Immature natural killer cell (primary cell): ENCODE results near the gene PRH1. TPM values are rescaled to one million over a fixed set of nuclear protein-coding genes. Genes with fewer than 3 reads are reported as not detected.

Experiments used
- DNase-seq, 3 donors: peaks; one replicate each; pipeline ENCODE4 v3.0.0; 2022; ENCODE audit warnings: mixed read lengths in 1 of 3
- H3K27ac Mint-ChIP-seq, 6 donors: one replicate each; pipeline ENCODE4 v1.8.0; 2020; ENCODE audit warnings: mixed read lengths in 6 of 6, mild to moderate bottlenecking in 5 of 6, inconsistent platforms in 4 of 6, moderate library complexity in 3 of 6
- H3K27me3 Mint-ChIP-seq, 3 donors: one replicate each; pipeline ENCODE4 v1.8.0; 2020 to 2021; ENCODE audit warnings: low read depth in 3 of 3, mild to moderate bottlenecking in 3 of 3, mixed read lengths in 3 of 3, moderate library complexity in 3 of 3, inconsistent platforms in 1 of 3
- H3K36me3 Mint-ChIP-seq, 3 donors: one replicate each; pipeline ENCODE4 v1.8.0; 2020; ENCODE audit warnings: mixed read lengths in 3 of 3, inconsistent platforms in 2 of 3, mild to moderate bottlenecking in 2 of 3
- H3K4me1 Mint-ChIP-seq, 2 donors: one replicate each; pipeline ENCODE4 v1.8.0; 2020; ENCODE audit warnings: inconsistent platforms in 2 of 2, mild to moderate bottlenecking in 2 of 2, mixed read lengths in 2 of 2, moderate library complexity in 1 of 2
- H3K4me3 Mint-ChIP-seq, 5 donors: one replicate each; pipeline ENCODE4 v1.8.0; 2020; ENCODE audit warnings: mild to moderate bottlenecking in 5 of 5, mixed read lengths in 5 of 5, inconsistent platforms in 3 of 5, moderate library complexity in 3 of 5
- H3K9me3 Mint-ChIP-seq, 6 donors: one replicate each; pipeline ENCODE4 v1.8.0; 2020; ENCODE audit warnings: mild to moderate bottlenecking in 6 of 6, mixed read lengths in 6 of 6, inconsistent platforms in 4 of 6, moderate library complexity in 3 of 6
- polyA plus RNA-seq, 3 donors: library from polyadenylated mRNA; unstranded; fragments of 300-500 nt; fragmentation: Illumina TruSeq; gene quantifications; one replicate each; pipeline ENCODE4 v1.2.3, GENCODE V29; 2021

The PRH1 gene
- polyA plus RNA-seq = 10 to 100 TPM in 2 of 3 donors, 1 to 10 TPM in 1; 2.5 to 10.6 (median 10.3) TPM

DNA sequence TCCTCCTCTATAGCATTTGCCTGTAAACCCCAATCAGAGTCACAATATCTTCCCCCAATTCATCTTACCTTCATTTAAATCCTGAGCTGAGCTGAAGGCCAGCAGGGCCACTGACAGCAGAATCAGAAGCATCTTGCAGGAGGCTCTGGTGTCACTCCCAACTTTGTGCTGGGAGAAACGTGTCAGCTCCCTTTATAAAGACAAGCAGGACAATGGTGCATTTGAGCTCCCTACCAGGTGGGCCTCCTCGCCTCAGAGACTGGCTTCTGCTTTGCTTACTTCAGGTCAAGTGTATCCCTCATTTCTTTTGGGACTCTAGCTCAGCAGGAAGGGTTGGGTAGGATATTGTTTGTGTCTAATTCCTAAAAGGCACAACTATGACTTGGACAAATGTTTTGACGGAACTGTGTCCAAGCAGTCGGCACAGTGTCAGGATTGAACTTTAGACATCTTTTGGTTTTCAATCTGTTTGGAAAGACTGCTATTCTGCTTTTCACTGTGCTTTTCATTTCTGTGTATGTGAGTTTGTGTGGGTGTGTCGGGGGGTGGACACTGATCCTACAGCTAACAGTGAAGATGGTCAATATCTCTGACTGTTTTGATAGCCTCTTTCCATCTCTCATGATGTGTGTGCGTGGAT is at the start of gene PRH1:
Gene PRH1, minus strand, starts transcription at position 170 of the 640 bp plus-strand sequence. Its CDS starts 38 bp downstream, at position 132.
- no peaks in the 10 kb centered on the region for H3K27me3 Mint-ChIP-seq
- H3K4me3 Mint-ChIP-seq = no peak within 1 kb of the TSS
- DNase-seq = no peak
- H3K36me3 Mint-ChIP-seq = peaks cover 8 to 15% (median 11%) of the 10 kb centered on the region in 3 donors
- H3K4me1 Mint-ChIP-seq = no peaks in the 10 kb centered on the region
- no peaks in the 10 kb centered on the region for H3K9me3 Mint-ChIP-seq
- no peak within 1 kb of the TSS for H3K27ac Mint-ChIP-seq

DNA sequence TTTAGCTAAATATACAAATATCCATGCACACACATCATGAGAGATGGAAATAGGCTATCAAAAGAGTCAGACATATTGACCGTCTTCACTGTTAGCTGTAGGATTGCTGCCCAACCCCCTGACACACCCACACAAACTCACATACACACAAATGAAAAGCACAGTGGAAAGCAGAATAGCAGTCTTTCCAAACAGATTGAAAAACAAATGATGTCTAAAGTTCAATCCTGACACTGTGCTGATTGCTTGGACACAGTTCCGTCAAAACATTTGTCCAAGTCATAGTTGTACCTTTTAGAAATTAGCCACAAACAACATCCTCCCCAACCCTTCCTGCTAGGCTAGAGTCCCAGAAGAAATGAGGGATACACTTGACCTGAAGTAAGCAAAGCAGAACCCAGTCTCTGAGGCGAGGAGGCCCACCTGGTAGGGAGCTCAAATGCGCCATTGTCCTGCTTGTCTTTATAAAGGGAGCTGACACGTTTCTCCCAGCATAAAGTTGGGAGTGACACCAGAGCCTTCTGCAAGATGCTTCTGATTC is 44.8 kb upstream of the PRH1 start, which contains the start of gene PRH2:
Gene PRH2, plus strand, starts transcription at position 491 of the 541 bp plus-strand sequence. Its CDS starts 38 bp downstream, at position 529.
- Mint-ChIP-seq H3K27ac (no peak within 1 kb of the TSS), H3K27me3 (peaks cover 0 to 2% (median 1%) of the 10 kb centered on the region in 3 donors), H3K4me1 (no peaks in the 10 kb centered on the region), H3K36me3 (peaks cover 0 to 17% (median 4%) of the 10 kb centered on the region in 3 donors), H3K4me3 (no peak within 1 kb of the TSS), H3K9me3 (no peaks in the 10 kb centered on the region)
- no peak for DNase-seq

DNA sequence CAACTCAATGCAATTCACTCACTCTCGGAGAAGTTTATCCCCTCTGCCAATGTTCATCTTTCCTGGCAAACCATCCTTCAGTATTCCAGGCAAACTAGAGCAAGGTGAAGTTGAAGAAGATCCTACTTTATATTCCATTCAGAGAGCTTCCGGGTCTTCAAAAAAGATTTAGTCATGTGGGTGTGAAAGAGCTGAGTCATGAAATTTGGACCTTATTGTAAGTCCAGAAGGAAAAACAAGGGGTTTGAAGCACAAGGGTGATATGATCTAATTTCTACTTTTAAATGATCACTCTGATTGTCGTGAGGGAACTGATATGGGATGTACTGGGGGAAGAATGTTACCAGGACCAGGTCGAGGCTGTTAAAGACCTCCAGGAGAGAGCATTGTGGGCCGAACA is 42.2 kb upstream of the PRH1 start:
- no peak for DNase-seq
- Mint-ChIP-seq H3K4me1 (no peaks in the 10 kb centered on the region), H3K27me3 (peaks cover 0 to 2% (median 1%) of the 10 kb centered on the region in 3 donors), H3K9me3 (no peaks in the 10 kb centered on the region), H3K36me3 (peaks cover 0 to 12% (median 4%) of the 10 kb centered on the region in 3 donors), H3K27ac (no peak overlapping the region), H3K4me3 (no peak overlapping the region)

DNA sequence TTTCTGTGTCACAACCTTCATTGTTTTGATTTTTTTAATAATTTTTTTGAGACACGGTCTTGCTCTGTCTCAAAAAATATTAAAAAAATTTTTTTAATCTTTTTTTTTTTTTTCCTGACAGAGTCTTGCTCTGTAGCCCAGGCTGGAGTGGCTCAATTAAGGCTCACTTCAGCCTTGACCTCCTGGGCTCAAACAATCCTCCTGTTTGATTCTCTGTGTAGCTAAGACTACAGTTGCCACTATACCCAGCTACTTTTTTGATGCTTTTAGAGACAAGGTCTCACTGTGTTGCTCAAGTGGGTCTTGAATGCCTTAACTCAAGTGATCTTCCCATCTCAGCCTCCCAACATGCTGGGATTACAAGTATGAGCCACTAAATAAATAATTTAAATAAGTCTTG is 35.8 kb upstream of the PRH1 start:
- Mint-ChIP-seq H3K36me3 (peaks cover 0 to 2% (median 1%) of the 10 kb centered on the region in 3 donors), H3K4me1 (no peaks in the 10 kb centered on the region)

GRCh38 chr12:10910380-10910779 is 26.3 kb upstream of the PRH1 start:
- Mint-ChIP-seq H3K27ac (no peak overlapping the region), H3K27me3 (no peaks in the 10 kb centered on the region), H3K4me1 (no peaks in the 10 kb centered on the region), H3K36me3 (peaks cover 0 to 16% (median 0%) of the 10 kb centered on the region in 3 donors), H3K4me3 (no peak overlapping the region), H3K9me3 (peaks cover 0 to 3% (median 0%) of the 10 kb centered on the region in 6 donors)
- no peak for DNase-seq

More for the DNA sequence above, 35.8 kb upstream of the PRH1 start:
- Mint-ChIP-seq H3K9me3 (no peaks in the 10 kb centered on the region), H3K27me3 (peaks cover 0 to 5% (median 3%) of the 10 kb centered on the region in 3 donors), H3K4me3 (no peak overlapping the region), H3K27ac (no peak overlapping the region)
- no peak for DNase-seq

DNA sequence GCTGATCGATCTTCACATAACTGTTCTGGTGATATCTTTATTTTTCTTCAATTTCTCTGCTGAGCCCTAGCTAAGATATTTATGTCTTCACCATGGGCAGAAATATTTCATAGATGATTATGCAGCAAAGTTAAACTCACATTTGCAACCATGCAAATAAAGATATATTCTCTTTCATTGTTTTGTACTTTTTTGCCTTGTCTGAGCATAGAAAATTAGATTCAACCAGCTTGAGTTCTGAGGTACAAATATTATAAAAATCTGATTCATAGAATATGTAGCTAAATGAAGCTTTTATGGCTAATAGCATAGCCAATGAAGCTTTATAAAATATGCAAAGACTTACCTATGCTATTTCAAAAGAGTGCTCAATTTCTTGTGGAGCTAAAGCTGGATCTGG is 25.4 kb upstream of the PRH1 start, which contains the start of gene TAS2R13:
Gene TAS2R13, minus strand, starts transcription at position 101 of the 400 bp plus-strand sequence. CDS start 264 bp downstream, outside the sequence.
- Mint-ChIP-seq H3K4me3 (no peak within 1 kb of the TSS), H3K9me3 (peaks cover 4 to 12% (median 8%) of the 10 kb centered on the region in 6 donors), H3K27me3 (no peaks in the 10 kb centered on the region), H3K36me3 (peaks cover 4 to 25% (median 9%) of the 10 kb centered on the region in 3 donors), H3K27ac (no peak within 1 kb of the TSS), H3K4me1 (no peaks in the 10 kb centered on the region)
- DNase-seq = no peak

DNA sequence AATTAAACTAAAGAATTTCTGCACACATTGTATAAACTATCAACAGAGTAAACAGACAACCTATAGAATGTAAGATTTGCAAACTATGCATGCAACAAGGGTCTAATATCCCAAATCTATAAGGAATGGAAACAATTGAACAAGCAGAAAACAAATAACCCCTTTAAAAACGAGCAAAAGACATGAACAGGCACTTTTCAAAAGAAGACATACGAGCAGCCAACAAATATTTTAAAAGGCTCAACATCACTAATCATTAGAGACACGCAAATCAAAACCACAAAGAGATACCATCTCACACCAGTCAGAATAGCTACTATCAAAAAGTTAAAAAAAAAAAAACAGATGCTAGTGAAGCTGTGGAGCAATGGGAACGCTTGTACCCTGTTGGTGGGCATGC is 20.6 kb upstream of the PRH1 start:
- Mint-ChIP-seq H3K4me3 (no peak overlapping the region), H3K27me3 (no peaks in the 10 kb centered on the region), H3K27ac (no peak overlapping the region)

GRCh38 chr12:10901427-10901826 is 17.4 kb upstream of the PRH1 start:
- Mint-ChIP-seq H3K4me1 (no peaks in the 10 kb centered on the region), H3K27me3 (no peaks in the 10 kb centered on the region), H3K36me3 (peaks cover 28 to 43% (median 28%) of the 10 kb centered on the region in 3 donors), H3K9me3 (peaks cover 22 to 36% (median 30%) of the 10 kb centered on the region in 6 donors), H3K27ac (no peak overlapping the region), H3K4me3 (no peak overlapping the region)
- no peak for DNase-seq

More for the DNA sequence above, 20.6 kb upstream of the PRH1 start:
- Mint-ChIP-seq H3K36me3 (peaks cover 28 to 38% (median 28%) of the 10 kb centered on the region in 3 donors), H3K9me3 (peaks cover 22 to 36% (median 30%) of the 10 kb centered on the region in 6 donors), H3K4me1 (no peaks in the 10 kb centered on the region)
- no peak for DNase-seq

- H3K36me3 Mint-ChIP-seq = peaks cover 28 to 42% (median 28%) of the 10 kb centered on the region in 3 donors
- no peaks in the 10 kb centered on the region for H3K4me1 Mint-ChIP-seq
- DNase-seq = no peak
- peaks cover 22 to 36% (median 30%) of the 10 kb centered on the region in 6 donors for H3K9me3 Mint-ChIP-seq
- H3K27me3 Mint-ChIP-seq = no peaks in the 10 kb centered on the region
- no peak overlapping the region for H3K27ac Mint-ChIP-seq
- no peak overlapping the region for H3K4me3 Mint-ChIP-seq
Measured at GRCh38 chr12:10900972-10901371, 16.9 kb upstream of the PRH1 start.

DNA sequence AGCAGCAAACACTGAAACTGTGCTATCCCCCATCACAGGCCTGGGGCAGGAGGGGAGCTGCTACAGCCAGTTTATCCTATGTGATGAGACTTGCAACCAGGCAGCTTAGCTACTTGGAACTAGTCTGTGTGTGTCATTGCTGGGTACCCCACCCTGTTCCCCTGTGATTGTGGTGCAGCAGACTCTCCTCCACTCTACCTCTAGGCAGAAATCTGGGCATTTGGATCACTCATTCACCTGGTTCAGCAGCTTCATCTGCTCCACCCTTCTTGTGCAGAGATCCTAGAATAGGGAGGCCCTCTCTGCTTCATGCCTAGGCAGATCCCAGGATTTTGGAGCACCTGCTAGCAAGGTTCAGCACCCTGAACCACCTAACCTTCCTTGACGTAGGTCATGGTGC is 16.5 kb upstream of the PRH1 start:
- Mint-ChIP-seq H3K27ac (no peak overlapping the region), H3K9me3 (peaks cover 22 to 36% (median 30%) of the 10 kb centered on the region in 6 donors), H3K27me3 (no peaks in the 10 kb centered on the region), H3K36me3 (peaks cover 28 to 39% (median 28%) of the 10 kb centered on the region in 3 donors), H3K4me3 (no peak overlapping the region), H3K4me1 (no peaks in the 10 kb centered on the region)
- DNase-seq = no peak

- no peak overlapping the region for H3K27ac Mint-ChIP-seq
- no peaks in the 10 kb centered on the region for H3K4me1 Mint-ChIP-seq
- H3K36me3 Mint-ChIP-seq = peaks cover under 1 to 21% (median 18%) of the 10 kb centered on the region in 3 donors
- H3K27me3 Mint-ChIP-seq = no peaks in the 10 kb centered on the region
- no peak overlapping the region for H3K4me3 Mint-ChIP-seq
- no peak for DNase-seq
- H3K9me3 Mint-ChIP-seq = peaks cover 0 to 4% (median 3%) of the 10 kb centered on the region in 6 donors
Measured at GRCh38 chr12:10896854-10897253, 12.8 kb upstream of the PRH1 start.

- Mint-ChIP-seq H3K27me3 (no peaks in the 10 kb centered on the region), H3K27ac (no peak overlapping the region), H3K4me1 (no peaks in the 10 kb centered on the region), H3K4me3 (no peak overlapping the region), H3K9me3 (no peaks in the 10 kb centered on the region), H3K36me3 (peaks cover 6 to 24% (median 11%) of the 10 kb centered on the region in 3 donors)
- DNase-seq = no peak
Measured at GRCh38 chr12:10891937-10892336, 7.9 kb upstream of the PRH1 start.

DNA sequence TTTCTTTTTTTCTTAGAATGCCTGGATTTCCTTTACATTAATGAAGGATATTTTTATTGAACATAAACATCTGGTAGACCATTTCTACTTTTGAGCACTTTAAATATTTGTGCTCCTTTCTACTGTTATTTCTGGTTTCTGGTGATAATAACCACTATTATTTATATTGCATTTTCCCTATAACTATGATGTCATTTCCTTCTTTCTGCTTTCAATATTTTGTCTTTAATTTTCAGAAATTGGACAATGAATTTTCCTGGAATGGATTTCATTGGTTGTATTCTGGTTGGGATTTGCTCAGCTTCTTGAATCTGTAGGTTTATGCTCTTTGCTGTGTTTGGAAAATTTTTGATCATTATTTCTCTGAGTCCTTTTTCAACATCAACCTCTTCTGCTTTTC is 5.2 kb upstream of the PRH1 start:
- H3K9me3 Mint-ChIP-seq = no peaks in the 10 kb centered on the region
- no peaks in the 10 kb centered on the region for H3K27me3 Mint-ChIP-seq
- DNase-seq = no peak
- no peak overlapping the region for H3K27ac Mint-ChIP-seq
- H3K4me3 Mint-ChIP-seq = no peak overlapping the region
- peaks cover 6 to 18% (median 9%) of the 10 kb centered on the region in 3 donors for H3K36me3 Mint-ChIP-seq
- no peaks in the 10 kb centered on the region for H3K4me1 Mint-ChIP-seq

DNA sequence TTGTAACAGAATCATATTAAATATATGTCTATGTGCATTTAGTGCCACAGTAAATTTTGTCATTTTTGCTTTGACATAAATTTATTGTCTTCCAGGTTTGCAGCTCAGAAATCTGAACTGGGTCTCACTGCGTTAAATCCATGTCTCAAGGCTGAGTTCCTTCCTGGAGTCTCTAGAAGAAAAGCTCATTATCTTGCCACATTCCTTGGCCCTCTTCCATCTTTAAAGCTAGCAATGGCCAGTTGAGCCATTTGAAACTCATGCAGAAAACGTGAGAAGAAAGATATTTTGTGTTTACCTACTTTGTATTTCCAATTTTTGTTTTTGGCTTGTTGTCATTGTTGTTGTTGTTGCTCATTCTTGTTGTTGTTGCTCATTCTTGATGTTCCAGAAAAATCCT is 10.7 kb downstream of the PRH1 start:
- Mint-ChIP-seq H3K4me3 (no peak overlapping the region), H3K27ac (no peak overlapping the region), H3K9me3 (no peaks in the 10 kb centered on the region), H3K4me1 (no peaks in the 10 kb centered on the region), H3K27me3 (peaks cover 0 to 1% (median 0%) of the 10 kb centered on the region in 3 donors), H3K36me3 (peaks cover 12 to 37% (median 26%) of the 10 kb centered on the region in 3 donors)
- no peak for DNase-seq
